NCI-H1105 (cell line): ENCODE data around the gene PTPA.
A peak's percentile ranks its signal among the peaks of the same experiment; 100 is the strongest.

Experiments
- DNase-seq: peaks from one replicate; lab custom pipeline; 2025; lab: John Stamatoyannopoulos, UW

Gene PTPA

DNA sequence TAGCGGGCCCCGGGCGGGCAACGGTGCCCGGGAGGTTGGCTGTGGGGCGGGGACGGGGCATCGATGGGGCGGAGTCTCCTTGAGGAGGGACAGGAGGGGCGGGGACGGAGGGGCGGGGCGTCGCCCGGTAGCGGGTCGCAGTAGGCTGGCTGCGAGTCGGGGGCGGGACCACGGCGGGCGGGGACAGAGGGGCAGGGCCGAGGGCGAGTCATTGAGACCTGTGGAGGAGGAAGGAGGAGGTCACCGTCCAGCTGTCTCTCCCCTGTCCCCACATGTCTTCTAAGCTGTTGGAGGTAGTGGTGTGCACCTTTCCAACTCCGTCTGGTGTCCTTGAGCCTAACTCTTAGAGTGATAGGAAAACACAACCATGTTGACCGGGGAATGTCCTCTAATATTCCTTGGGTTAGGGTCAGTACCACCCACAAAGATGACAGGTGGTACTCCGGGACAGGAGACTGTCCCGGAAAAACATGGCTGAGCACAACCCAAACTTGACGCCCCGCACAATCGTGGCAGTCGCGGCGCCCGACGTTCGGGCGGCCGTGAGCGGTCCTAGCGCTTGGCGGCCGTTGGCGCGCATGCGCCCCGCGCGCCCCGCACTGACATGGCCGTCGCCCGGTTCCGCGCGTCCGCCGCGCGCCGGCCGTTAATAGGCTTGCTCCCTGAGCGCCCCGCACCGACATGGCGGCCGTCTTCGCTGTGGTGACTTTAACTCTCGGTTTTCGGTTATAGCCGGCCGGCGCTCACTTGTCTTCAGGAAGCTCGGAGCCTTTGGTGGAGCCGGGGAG is at the start of gene PTPA, which contains the start of gene CRAT:
TSS of gene PTPA (plus strand) at position 676 of the 788 bp plus-strand sequence. CDS start 186 bp downstream, outside the sequence.
TSS of gene CRAT (minus strand) at position 54 of the 788 bp plus-strand sequence. CDS start 284 bp downstream, outside the sequence.
- peak; percentile 75 for DNase-seq

DNA sequence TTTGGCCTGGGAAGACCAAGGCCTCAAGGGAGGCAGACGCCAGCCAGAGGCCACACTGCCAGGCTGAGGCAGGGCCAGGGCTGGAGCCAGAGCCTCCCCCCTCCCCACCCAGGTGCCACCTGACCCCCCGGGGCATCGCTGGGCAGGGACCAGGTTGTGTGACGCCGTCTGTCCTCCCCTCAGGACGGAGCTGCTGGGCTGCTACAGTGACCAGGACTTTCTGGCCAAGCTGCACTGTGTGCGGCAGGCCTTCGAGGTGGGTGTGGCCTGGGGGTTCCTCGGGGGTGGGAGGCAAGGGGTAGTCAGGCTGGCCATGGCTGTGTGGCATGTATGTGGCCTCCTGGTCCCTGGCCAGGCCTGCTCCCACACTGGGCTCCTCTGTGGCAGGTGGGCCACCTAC is 48.2 kb upstream of the PTPA start:
- DNase-seq: no peak

DNA sequence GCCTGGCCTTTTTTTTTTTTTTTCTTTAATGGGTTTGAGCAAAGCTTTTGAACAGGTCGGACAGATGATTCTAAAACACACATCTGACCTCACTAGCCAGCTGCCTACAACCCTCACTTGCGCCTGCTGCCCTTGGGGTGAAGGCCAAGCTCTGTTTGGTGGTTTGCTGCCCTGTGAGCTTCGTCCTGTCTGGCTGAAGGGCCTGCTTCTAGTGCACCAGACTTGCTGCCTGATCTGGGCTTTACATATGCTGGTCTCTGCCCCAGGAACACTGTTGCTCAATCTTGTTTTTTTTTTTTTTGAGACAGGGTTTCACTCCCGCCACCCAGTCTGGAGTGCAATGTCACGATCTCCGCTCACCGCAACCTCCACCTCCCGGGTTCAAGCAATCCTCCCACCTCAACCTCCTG is 46.7 kb upstream of the PTPA start:
- DNase-seq: no peak

DNA sequence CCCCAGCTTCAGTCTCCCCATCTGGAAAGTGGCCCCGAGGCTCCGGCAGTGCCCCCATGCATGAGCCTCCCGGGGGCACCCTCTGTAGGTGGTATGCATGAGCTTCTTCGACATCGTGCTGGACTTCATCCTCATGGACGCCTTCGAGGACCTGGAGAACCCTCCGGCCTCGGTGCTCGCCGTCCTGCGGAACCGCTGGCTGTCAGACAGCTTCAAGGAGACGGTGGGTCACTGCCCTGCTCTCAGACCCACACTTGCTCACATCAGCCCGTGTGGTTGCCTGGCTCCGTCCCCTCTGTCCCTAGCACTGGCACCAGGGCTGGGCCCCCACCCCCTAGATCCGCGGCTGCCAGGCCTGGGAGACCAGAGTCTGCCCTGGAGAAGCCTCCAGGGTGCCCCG is 43.1 kb upstream of the PTPA start:
- no peak for DNase-seq

- DNase-seq: no peak
Measured at GRCh38 chr9:129068990-129069861, 42.0 kb upstream of the PTPA start.

DNA sequence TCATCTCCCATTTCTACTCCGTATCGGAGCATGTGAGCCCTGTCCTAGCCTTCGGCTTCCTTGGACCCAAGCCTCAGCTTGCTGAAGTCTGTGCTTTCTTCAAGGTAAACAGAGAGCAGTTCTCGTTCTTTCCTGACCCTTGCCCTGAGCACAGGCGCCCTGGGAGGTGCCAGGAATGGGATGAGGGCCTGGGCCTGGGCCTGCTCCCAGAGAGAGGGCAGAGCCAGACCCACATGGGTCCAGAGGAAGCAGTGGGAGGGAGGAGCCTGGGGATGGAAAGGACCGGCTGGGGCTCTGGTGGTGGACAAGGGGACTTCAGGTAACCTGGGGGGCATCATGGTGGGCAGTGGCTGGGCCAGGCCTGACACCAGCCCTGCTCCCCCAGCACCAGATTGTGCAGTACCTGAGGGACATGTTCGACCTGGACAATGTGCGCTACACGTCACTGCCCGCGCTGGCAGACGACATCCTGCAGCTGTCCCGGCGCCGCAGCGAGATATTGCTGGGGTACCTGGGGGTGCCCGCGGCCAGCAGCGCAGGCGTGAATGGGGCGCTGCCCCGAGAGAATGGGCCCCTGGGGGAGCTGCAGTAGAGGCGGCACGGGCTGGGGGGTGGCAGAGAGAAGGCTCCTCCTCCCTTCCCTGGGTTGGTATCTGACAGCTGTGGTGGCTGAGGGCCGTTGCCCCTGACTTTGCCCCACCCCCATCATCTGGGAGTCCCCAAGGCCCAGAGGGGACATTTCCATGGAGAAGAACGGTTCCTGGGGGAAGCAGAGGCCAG is 41.2 kb upstream of the PTPA start:
- DNase-seq: no peak

DNA sequence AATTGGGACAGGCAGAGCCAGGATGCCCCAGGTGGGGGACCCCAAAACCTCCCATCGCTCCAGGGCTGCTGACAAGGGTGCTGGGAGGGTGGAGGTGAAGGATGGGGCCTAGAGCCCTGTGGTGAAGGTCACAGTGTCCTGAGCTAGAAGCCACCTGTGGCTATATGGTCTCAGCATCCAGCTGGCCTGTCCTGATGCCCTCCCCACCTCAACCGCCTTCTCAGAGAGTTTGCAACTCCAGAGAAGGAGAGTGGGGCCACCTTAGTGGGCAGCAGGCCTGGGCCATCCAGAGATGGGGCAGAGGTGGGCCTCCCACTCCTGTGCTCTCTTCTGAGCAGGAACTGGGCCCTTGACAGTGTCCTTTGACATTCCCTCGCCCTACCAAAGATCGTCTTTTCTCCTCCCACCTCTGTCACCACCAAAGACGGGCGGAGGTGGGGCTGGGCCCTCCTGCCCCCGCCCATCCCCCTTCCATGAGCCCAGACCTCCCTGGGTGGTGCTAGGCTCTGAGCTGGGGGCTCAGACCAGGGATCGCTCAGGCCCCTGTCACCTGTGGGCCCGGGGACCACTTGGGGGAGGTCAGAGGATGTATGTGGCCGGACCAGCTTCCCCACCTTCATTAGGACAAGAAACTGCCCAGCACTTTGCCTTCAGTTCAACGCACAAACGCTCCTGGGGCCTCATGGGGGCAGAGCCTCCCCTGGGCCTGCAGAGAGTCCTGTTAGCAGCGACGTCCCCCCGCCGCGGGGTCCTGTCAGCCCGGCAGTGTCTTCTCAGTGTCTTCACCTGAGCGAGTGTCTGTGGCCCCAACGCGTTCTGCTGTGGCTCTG is 40.3 kb upstream of the PTPA start:
- DNase-seq: no peak

DNA sequence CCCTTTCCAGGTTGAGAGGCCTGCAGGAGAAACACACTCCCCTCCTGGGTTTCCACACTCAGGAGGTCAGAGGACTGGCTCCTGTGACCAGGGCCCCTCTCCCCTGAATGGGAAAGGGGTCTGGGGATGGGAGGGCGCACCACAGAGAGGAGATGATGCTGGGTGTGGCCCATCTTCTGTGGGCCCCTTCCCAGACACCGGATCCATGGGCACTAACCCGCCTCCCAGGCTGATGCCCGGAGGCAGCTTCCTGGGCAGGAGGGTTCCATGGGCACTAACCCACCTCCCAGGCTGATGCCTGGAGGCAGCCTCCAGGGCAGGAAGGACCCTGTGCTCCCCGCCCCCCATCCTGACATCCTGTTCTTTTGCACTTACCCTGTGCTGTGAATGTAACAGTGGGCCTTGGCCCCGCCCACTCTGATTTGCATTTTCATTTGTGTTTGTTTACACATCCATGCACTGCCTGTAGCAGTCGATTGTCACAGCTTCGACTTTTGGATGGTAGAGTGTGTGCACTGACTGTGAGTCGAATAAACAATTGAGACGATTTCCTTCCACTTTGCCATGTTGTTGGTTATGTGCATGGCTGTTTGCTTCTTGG is 39.6 kb upstream of the PTPA start:
- DNase-seq: no peak

GRCh38 chr9:129072171-129072570 is 39.0 kb upstream of the PTPA start:
- no peak for DNase-seq

GRCh38 chr9:129073404-129073803 is 37.8 kb upstream of the PTPA start:
- DNase-seq: no peak

GRCh38 chr9:129074106-129074505 is 37.1 kb upstream of the PTPA start:
- no peak for DNase-seq

- no peak for DNase-seq
Measured at GRCh38 chr9:129075996-129076639, 35.1 kb upstream of the PTPA start.

- DNase-seq: no peak
Measured at GRCh38 chr9:129076640-129077037, 34.6 kb upstream of the PTPA start.

DNA sequence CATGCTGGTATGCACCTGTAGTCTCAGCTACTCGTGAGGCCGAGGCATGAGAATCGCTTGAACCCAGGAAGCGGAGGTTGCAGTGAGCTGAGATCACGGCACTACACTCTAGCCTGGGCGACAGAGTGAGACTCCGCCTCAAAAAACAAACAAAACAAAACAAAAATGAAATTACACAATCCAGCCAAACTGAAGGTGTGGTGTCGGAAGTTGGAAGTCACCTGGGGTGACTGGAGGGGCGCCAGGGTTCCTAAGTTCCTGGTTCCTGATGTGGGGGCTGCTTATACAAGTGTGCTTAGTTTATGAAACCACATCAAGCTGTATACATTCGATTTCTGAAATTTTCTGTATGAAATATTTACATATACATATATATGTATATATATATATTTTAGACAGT is 34.0 kb upstream of the PTPA start:
- no peak for DNase-seq

- no peak for DNase-seq
Measured at GRCh38 chr9:129078691-129079503, 32.3 kb upstream of the PTPA start.

GRCh38 chr9:129079829-129080228 is 31.4 kb upstream of the PTPA start:
- DNase-seq: no peak

DNA sequence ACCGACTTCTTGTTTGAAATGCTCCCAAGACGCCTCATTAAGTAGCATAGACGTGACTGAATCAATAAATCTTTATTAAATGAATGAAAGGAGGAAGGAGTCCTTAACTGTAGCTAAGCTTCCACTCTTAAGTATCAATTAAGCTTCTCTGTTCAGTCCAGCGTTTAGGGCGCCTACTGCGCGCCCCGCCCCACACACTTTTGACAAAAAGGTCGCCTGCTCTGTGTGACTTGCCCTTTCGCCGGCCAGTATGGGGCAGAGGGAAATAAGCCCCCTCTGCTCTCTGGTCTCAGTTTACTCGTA is 31.0 kb upstream of the PTPA start:
- no peak for DNase-seq

DNA sequence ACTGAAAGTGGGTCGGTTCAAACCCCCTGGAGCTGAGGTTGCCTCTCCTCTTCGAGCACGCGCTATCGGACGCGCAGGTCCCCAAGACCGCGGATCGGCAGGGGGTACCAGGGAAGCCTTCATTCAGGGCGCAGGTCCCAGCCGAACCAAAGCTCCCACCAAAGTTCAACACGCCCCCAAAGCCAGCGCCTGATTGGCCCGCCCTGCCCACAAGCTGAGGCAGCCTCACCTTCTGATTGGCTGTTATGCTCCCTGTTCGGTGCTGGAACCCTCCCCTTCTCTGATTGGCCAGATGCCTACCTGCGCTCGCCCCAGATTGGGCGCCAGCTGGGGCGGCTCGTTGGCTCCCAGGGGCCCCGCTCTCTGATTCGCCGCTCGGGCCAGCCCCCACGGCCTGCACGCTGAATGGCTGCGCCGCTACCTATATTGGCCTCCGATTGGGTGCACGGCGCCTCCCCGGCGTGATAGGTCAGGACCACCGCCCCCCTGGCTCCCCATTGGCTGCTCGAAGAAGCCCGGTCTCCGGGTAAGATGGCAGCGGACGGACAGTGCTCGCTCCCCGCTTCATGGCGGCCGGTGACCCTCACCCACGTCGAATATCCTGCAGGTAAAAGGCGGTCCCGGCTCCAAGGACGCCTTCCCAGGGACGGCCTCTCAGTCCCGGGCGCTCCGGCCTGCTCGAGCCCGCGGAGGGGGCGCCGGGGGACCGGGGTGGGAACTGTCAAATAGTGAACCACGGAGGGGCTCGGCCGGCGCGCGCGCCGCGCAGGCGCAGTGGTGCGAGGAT is 30.4 kb upstream of the PTPA start, which contains the start of gene DOLPP1:
TSS of gene DOLPP1 (plus strand) at position 511 of the 787 bp plus-strand sequence. CDS start at position 532, 21 bp downstream.
- DNase-seq: peak; percentile 96
